Superior temporal gyrus (tissue), 1 donor: Measurements from ENCODE around the gene CLEC3B.
"Not testable (repeated sequence)": the region's sequence is repeated elsewhere in the genome, so short reads cannot be mapped to it uniquely, and the experiment has no call there.

Source experiments
- DNase-seq: peaks from one replicate; pipeline ENCODE4 v3.0.0-alpha.2; 2016; ENCODE audit errors: extremely low spot score

The CLEC3B gene

DNA sequence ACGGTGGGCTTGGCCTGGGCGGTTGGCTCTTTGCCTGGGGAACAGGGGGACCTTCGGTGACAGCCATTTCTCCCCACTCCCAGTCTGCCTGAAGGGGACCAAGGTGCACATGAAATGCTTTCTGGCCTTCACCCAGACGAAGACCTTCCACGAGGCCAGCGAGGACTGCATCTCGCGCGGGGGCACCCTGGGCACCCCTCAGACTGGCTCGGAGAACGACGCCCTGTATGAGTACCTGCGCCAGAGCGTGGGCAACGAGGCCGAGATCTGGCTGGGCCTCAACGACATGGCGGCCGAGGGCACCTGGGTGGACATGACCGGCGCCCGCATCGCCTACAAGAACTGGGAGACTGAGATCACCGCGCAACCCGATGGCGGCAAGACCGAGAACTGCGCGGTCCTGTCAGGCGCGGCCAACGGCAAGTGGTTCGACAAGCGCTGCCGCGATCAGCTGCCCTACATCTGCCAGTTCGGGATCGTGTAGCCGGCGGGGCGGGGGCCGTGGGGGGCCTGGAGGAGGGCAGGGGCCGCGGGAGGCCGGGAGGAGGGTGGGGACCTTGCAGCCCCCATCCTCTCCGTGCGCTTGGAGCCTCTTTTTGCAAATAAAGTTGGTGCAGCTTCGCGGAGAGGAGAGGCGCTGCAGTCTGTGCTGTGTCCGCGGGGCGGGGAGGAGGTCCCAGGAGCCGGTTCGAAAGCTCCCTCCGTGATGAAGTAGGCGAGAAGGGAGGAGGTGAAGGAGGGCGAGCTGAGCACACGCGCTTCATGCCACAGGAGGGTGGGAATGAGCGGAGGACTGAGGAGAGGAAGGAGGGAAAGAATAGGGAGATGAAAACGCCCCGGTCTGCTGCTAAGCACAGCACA, 9.6 kb downstream of the CLEC3B start:
- peak; percentile 30 for DNase-seq

DNA sequence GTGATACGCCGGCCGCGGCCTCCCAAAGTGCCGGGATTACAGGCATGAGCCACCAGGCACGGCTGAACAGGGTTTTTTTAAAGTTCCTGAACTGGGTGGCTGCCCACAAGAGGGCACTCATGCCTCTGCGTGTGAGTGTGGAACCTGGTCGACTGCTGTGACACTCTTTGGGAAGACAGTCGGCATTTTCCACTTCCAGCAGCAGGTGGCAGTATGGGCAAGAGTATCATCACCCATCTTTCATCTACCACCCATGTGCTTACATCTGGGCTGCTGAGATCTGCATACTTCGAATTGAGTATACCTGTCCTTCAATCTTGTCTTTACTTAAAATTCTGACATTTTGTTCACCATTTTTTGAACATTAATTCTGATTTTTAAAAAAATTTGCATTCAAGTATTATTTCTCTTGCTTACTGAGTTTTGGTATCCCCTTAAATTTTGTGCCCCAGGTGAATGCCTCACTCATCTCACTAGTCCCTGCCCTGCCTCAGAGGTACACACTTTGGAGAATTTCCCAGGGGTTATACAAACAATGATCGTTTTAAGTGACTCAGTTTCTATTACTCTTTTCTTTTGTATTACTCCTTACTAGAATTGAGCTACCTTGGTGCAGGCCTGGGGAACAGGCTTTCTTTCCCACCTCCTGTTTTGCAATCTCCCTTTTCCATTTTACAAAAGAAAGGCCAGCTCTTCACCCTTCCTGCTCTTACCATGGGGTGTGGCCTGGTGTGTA, 11.8 kb downstream of the CLEC3B start:
- peak; percentile 98 for DNase-seq

DNA sequence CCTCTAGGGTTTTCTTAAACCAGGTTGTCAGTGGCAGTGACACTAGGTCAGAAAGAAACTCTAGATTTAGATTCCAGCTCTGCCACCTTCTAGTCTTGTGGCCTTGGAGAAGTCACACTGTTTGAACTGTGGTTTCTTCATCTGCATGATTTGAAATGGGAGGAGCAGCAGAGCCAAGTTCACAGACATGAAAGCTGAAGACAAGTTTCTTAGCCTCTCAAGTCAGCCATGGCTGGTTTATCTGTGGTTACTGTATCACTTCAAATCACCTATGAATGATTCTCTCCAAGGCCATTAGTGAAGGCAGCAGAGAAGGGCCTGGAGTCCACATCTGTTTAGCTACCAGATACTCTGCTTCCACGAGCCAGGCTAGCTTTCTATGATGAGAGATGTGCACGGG, 15.6 kb downstream of the CLEC3B start:
- DNase-seq = no peak

- DNase-seq = no peak
Observed at GRCh38 chr3:45042162-45042561, 16.1 kb downstream of the CLEC3B start.

- no peak for DNase-seq
Observed at GRCh38 chr3:45043728-45044299, 17.7 kb downstream of the CLEC3B start.

GRCh38 chr3:45048244-45048643, 22.1 kb downstream of the CLEC3B start:
- DNase-seq = no peak

DNA sequence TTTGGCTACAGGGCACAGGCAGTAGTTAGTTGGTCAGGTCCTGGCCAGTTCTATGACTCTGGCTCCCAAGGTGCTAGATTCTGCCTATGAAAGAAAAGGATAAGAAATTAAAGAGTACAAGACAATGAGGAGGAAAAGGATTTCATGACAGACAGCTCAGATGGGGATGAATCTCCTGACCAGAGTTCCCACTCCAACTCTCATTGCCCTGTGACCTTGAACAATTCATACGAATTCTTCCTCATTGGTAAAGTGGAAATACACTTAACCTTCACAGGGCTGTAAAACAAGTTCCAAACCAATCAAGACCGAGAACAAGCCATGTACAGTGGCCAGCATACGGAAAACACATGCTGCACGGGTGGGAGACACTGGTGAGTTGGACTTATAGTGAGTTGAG, 23.7 kb downstream of the CLEC3B start:
- DNase-seq = no peak

- DNase-seq = no peak
Observed at GRCh38 chr3:45051685-45052084, 25.6 kb downstream of the CLEC3B start.

DNA sequence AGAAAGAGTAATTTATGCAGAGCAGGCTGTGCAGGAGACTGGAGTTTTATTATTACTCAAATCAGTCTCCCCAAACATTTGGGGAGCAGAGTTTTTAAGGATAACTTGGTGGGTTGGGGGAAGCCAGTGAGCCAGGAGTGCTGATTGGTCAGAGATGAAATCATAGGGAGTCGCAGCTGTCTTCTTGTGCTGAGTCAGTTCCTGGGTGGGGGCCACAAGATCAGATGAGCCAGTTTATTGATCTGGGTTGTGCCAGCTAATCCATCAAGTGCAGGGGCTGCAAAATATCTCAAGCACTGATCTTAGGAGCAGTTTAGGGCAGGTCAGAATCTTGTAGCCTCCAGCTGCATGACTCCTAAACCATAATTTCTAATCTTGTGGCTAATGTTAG, 27.7 kb downstream of the CLEC3B start:
- not testable (repeated sequence) for DNase-seq

DNA sequence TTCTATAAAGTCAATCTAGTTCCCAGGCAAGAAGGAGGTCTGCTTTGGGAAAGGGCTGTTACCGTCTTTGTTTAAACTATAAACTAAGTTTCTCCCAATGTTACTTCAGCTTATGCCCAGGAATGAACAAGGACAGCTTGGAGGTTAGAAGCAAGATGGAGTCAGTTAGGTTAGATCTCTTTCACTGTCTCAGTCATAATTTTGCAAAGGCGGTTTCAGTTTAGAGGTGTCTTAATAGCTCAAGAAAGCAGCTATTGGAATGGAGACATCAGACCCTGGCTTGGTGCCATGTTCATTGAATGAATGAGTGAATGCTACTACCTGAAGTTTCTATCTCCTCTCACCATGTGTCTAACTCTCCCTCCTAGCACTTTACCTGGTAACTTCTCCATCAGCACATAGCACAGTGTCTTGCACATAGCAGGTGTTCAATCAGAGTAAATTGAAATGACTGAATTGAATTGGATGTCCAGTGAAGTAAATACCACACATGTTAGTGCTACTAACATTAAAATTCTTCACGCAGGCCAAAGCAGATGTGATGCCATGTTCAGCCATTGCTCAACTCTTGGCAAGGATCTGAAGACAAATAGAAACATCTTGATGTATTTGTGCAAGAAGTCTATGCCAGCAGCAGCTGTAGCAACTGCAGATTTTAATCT, 28.2 kb downstream of the CLEC3B start:
- DNase-seq = no peak

DNA sequence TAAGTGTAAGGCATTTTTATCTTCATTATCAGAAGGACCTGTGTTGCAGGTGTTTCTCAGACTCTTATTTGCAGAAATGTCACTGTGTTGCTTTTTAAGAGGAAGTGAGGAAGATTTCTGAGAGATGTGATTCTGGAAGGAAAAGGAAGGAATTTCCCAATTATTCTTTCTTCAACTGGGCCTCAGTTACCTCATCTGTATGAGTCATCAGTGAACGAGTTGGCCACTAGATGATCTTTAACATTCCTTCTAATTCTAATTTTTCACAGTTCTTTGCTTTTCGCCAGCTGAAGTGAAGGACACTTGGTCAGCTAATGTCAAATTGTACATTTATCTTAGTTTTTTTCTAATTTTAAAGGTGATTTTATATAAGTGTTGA, 28.9 kb downstream of the CLEC3B start:
- DNase-seq = no peak

- DNase-seq = no peak
Observed at GRCh38 chr3:45055411-45056143, 29.5 kb downstream of the CLEC3B start.

DNA sequence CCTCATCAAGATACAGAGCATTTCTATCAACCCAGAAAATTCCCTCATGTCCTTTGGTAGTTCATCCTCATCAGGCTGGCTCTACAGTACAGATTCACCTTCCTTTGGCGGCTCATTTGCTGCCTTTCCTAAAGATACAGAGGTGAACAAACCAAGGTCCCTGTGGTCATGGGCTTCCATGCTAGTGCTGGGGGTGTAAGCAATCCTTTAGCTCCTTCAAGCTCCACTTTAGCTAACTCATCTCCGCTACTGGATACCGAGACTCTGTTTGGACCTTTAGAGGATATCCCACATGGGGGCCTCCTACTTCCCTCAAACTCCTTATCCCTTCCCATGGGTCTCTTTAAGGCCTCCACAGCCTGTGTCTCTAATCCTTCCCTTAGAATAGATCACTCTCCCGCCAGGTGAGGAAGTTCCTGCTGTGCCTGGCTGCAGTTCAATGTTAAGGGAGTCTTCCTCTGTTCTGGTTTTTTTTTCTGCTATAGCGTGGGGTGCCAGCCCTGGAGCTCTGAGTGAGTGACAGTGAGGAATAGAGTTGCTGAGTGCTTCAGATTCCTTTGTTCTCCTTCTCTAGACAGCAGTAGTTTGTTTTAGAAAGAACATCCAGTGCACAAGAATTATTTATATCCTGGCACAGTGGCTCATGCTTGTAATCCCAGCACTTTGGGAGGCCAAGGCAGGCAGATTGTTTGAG, 30.7 kb downstream of the CLEC3B start:
- no peak for DNase-seq

- no peak for DNase-seq
Observed at GRCh38 chr3:45057557-45057956, 31.5 kb downstream of the CLEC3B start.

- DNase-seq = no peak
Observed at GRCh38 chr3:45059132-45059531, 33.0 kb downstream of the CLEC3B start.

- DNase-seq = no peak
Observed at GRCh38 chr3:45060165-45060892, 34.2 kb downstream of the CLEC3B start.

- no peak for DNase-seq
Observed at GRCh38 chr3:45062697-45063070, 36.6 kb downstream of the CLEC3B start.

DNA sequence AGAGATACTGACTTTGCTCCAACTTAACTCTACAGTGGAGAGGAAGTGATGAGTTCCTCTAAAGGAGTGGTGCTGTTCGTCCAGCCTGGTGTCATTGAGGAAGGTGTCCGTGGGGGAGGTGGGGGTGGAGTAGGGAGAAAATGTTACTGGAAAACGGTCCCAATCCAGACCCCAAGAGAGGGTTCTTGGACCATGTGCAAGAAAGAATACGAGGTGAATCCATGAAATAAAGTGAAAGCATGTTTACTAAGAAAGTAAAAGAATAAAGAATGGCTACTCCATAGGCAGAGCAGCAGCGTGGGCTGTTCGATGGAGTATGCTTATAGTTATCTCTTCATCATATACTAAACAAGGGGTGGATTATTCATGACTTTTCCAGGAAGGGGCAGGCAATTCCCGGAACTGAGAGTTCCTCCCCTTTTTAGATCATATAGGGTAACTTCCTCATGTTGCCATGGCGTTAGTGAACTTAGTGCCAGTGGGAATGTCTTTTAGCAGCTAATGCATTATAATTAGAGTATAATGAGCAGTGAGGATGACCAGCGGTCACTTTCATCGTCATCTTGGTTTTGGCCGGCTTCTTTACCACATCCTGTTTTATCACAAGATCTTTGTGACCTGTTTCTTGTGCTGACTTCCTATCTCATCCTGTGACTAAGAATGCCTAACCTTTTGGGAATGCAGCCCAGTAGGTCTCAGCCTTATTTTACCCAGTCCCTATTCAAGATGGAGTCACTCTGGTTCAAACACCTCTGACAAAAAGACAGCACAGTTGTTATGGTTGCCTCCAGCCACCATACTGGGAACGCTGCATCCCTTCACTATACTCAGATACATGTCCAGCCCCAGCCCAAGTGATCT, 38.6 kb downstream of the CLEC3B start:
- DNase-seq = no peak

DNA sequence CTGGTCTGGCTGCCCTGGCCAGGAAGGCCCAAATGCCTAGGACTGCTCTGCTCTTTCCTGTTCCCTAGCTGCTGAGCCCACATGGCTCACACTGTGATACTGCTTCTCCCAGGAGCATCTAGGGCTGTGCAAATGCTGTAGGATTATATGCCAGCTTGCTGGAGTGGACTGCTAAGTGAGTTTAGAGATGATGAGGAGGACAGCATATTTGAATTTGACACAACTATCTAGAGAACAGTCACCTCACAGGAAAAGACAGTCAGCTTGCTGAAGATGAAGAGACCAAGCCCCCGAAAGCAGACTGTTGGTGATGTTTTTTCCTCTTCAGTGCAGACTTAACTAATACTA, 39.2 kb downstream of the CLEC3B start:
- no peak for DNase-seq
